KMS-11 (cell line): ENCODE measurements around the gene BLVRA.

Experiments used
- H2AFZ ChIP-seq: fragments of 200-600 bp; sonication (generic); 2 replicates; pipeline ENCODE4 v1.6.1; 2016; ENCODE audit warnings: antibody characterized with exemption, mixed run types, low read depth
- H3K27ac ChIP-seq: fragments of 200-600 bp; sonication (generic); 2 replicates; pipeline ENCODE4 v1.6.1; 2016; ENCODE audit warnings: mild to moderate bottlenecking, mixed run types
- H3K27me3 ChIP-seq: fragments of 200-600 bp; sonication (generic); 2 replicates; pipeline ENCODE4 v1.6.1; 2017; ENCODE audit warnings: mild to moderate bottlenecking, low read depth, mixed run types, moderate library complexity; ENCODE audit not compliant: insufficient read depth
- H3K36me3 ChIP-seq: fragments of 200-600 bp; sonication (generic); 2 replicates; pipeline ENCODE4 v1.6.1; 2017; ENCODE audit warnings: mild to moderate bottlenecking, mixed run types; ENCODE audit not compliant: insufficient read depth
- H3K4me1 ChIP-seq: fragments of 200-600 bp; sonication (generic); 2 replicates; pipeline ENCODE4 v1.6.1; 2016; ENCODE audit warnings: mild to moderate bottlenecking, low read depth, mixed run types; ENCODE audit not compliant: poor library complexity, severe bottlenecking
- H3K4me2 ChIP-seq: fragments of 200-600 bp; sonication (generic); 2 replicates; pipeline ENCODE4 v1.7.0; 2016; ENCODE audit warnings: mild to moderate bottlenecking, mixed run types
- H3K4me3 ChIP-seq: fragments of 200-600 bp; sonication (generic); IDR thresholded peaks from 2 replicates; pipeline ENCODE4 v1.6.1; 2017; ENCODE audit warnings: low read depth, low read length, mixed read lengths; ENCODE audit not compliant: insufficient read depth
- H3K79me2 ChIP-seq: fragments of 200-600 bp; sonication (generic); 2 replicates; pipeline ENCODE4 v1.6.1; 2016; ENCODE audit warnings: low read depth, mixed run types; ENCODE audit not compliant: insufficient read depth
- H3K9ac ChIP-seq: fragments of 200-600 bp; sonication (generic); 2 replicates; pipeline ENCODE4 v1.6.1; 2016; ENCODE audit warnings: mild to moderate bottlenecking, mixed run types
- H4K20me1 ChIP-seq: fragments of 200-600 bp; sonication (generic); 2 replicates; pipeline ENCODE4 v1.6.1; 2016; ENCODE audit warnings: mild to moderate bottlenecking, mixed run types; ENCODE audit not compliant: insufficient read depth
- CTCF ChIP-seq: fragments of 200-600 bp; sonication (generic); conservative IDR thresholded peaks from 2 replicates; pipeline ENCODE4 v1.6.1; 2017; ENCODE audit warnings: low read depth, mild to moderate bottlenecking, antibody characterized with exemption, low read length, moderate library complexity, mixed read lengths

The BLVRA gene

GRCh38 chr7:43849047-43849446 lies 90.6 kb downstream of the BLVRA start:
- Histone ChIP-seq H3K36me3 (no peaks in the 10 kb centered on the region), H3K27me3 (no peaks in the 10 kb centered on the region), H3K4me3 (no peak overlapping the region), H3K27ac (peak overlapping the region; percentile 52; the same call in 1 of the 2 replicates), H2AFZ (no peak overlapping the region), H4K20me1 (no peaks in the 10 kb centered on the region), H3K9ac (no peak overlapping the region), H3K79me2 (no peaks in the 10 kb centered on the region), H3K4me2 (0 out of 2 replicates have a peak overlapping the region, but pooled peaks have one; percentile 12), H3K4me1 (peaks cover 55% of the 10 kb centered on the region)
- no peak for TF ChIP-seq CTCF

GRCh38 chr7:43850348-43851116 lies 92.1 kb downstream of the BLVRA start:
- H3K36me3 ChIP-seq = no peaks in the 10 kb centered on the region
- H3K4me1 ChIP-seq = peaks cover 55% of the 10 kb centered on the region
- no peaks in the 10 kb centered on the region for H4K20me1 ChIP-seq
- TF ChIP-seq CTCF = no peak
- no peaks in the 10 kb centered on the region for H3K27me3 ChIP-seq
- H2AFZ ChIP-seq = peak overlapping the region; percentile 15; the same call in 1 of the 2 replicates
- no peaks in the 10 kb centered on the region for H3K79me2 ChIP-seq
- H3K4me3 ChIP-seq = no peak overlapping the region
- H3K9ac ChIP-seq = no peak overlapping the region
- H3K4me2 ChIP-seq = peak overlapping the region; percentile 47
- peak overlapping the region; percentile 52 for H3K27ac ChIP-seq

GRCh38 chr7:43851805-43852204 lies 93.3 kb downstream of the BLVRA start:
- no peaks in the 10 kb centered on the region for H3K79me2 ChIP-seq
- no peaks in the 10 kb centered on the region for H4K20me1 ChIP-seq
- H3K4me2 ChIP-seq = peak overlapping the region; percentile 47; the same call in 1 of the 2 replicates
- no peak for TF ChIP-seq CTCF
- peak overlapping the region; percentile 52; the same call in 1 of the 2 replicates for H3K27ac ChIP-seq
- H2AFZ ChIP-seq = peak overlapping the region; percentile 10; the same call in 1 of the 2 replicates
- H3K4me3 ChIP-seq = no peak overlapping the region
- H3K27me3 ChIP-seq = no peaks in the 10 kb centered on the region
- H3K4me1 ChIP-seq = peaks cover 52% of the 10 kb centered on the region
- no peaks in the 10 kb centered on the region for H3K36me3 ChIP-seq
- H3K9ac ChIP-seq = no peak overlapping the region

GRCh38 chr7:43855176-43855575 lies 96.7 kb downstream of the BLVRA start:
- H3K9ac ChIP-seq = no peak overlapping the region
- H3K27ac ChIP-seq = no peak overlapping the region

More at GRCh38 chr7:43855176-43855575, 96.7 kb downstream of the BLVRA start:
- TF ChIP-seq CTCF = no peak
- H3K27me3 ChIP-seq = no peaks in the 10 kb centered on the region
- H3K79me2 ChIP-seq = no peaks in the 10 kb centered on the region
- H3K4me3 ChIP-seq = no peak overlapping the region
- no peaks in the 10 kb centered on the region for H4K20me1 ChIP-seq
- H3K36me3 ChIP-seq = no peaks in the 10 kb centered on the region
- peaks cover 29% of the 10 kb centered on the region for H3K4me1 ChIP-seq
- no peak overlapping the region for H3K4me2 ChIP-seq
- no peak overlapping the region for H2AFZ ChIP-seq
